Cardiac muscle cell (in vitro differentiated cells and primary cell): Measurements from ENCODE around the gene CDC42EP5. TPM values are rescaled to one million over a fixed set of nuclear protein-coding genes. Genes with fewer than 3 reads are reported as not detected.

Experiments used
- DNase-seq, 2 donors: peaks; one replicate each; pipeline versions ENCODE4 v3.0.0 to v3.0.0-alpha.2; 2010 to 2017; ENCODE audit warnings: low read depth in 1 of 2, low spot score in 1 of 2
- H3K27ac ChIP-seq: fragments of 200-600 bp; sonication (generic); 2 replicates; pipeline ENCODE4 v1.5.1; 2016
- H3K27me3 ChIP-seq: fragments of 200-600 bp; sonication (generic); 2 replicates; pipeline ENCODE4 v1.6.0; 2016; ENCODE audit warnings: control low read depth
- H3K36me3 ChIP-seq: fragments of 200-600 bp; sonication (generic); 2 replicates; pipeline ENCODE4 v1.5.1; 2016; ENCODE audit warnings: control low read depth
- H3K4me1 ChIP-seq: fragments of 200-600 bp; sonication (generic); 2 replicates; pipeline ENCODE4 v1.8.1; 2017; ENCODE audit warnings: low read depth, mild to moderate bottlenecking, mixed run types
- H3K4me3 ChIP-seq: fragments of 200-600 bp; sonication (generic); 2 replicates; pipeline ENCODE4 v1.5.1; 2016; ENCODE audit warnings: mild to moderate bottlenecking
- H3K9me3 ChIP-seq: fragments of 200-600 bp; sonication (generic); 2 replicates; pipeline ENCODE4 v1.5.1; 2017; ENCODE audit warnings: low read depth, mild to moderate bottlenecking, control low read depth
- polyA plus RNA-seq: library from polyadenylated mRNA; unstranded; fragments of >200 nt; fragmentation: Nextera tagmentation; extraction: Ambion mirVana; gene quantifications from 2 replicates; pipeline ENCODE4 v1.2.1, GENCODE V29; 2016
- total RNA-seq: library from RNA; depleted of rRNA; stranded (reverse); fragments of >200 nt; gene quantifications from 2 replicates; pipeline ENCODE4 v1.2.3, GENCODE V29; 2016
- TF ChIP-seq, protein P1 (sequence below): IDR thresholded peaks from 2 replicates; pipeline ENCODE4 v1.5.1; 2012; ENCODE audit warnings: low read depth, mild to moderate bottlenecking, low read length

CDC42EP5 gene
- total and polyA plus RNA-seq, 2 experiments from 2014 or later: 28.2 to 46.6 TPM

DNA sequence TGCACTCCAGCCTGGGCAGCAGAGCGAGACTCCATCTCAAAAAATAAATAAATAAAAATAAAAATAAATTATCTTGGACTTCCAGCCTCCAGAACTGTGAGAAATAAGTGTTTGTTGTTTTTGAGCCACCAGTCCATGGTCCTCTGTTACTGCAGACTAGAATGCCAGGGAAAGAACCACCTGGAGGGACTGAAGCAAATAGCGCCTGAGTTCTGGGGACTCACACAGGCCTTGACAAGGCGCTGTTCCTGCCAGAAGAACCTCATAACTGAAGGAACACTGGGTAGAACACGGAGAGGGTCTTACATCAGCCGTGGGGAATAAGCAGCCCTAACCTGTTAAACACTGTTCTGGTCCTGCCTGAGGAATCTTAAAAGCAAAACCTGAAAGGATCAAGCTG lies 32.5 kb downstream of the CDC42EP5 start:
- Histone ChIP-seq H3K36me3 (no peaks in the 10 kb centered on the region), H3K9me3 (no peaks in the 10 kb centered on the region), H3K27me3 (no peaks in the 10 kb centered on the region), H3K27ac (no peak overlapping the region), H3K4me3 (no peak overlapping the region), H3K4me1 (peaks cover 5% of the 10 kb centered on the region)
- DNase-seq: no peak
- TF ChIP-seq, protein P1, sequence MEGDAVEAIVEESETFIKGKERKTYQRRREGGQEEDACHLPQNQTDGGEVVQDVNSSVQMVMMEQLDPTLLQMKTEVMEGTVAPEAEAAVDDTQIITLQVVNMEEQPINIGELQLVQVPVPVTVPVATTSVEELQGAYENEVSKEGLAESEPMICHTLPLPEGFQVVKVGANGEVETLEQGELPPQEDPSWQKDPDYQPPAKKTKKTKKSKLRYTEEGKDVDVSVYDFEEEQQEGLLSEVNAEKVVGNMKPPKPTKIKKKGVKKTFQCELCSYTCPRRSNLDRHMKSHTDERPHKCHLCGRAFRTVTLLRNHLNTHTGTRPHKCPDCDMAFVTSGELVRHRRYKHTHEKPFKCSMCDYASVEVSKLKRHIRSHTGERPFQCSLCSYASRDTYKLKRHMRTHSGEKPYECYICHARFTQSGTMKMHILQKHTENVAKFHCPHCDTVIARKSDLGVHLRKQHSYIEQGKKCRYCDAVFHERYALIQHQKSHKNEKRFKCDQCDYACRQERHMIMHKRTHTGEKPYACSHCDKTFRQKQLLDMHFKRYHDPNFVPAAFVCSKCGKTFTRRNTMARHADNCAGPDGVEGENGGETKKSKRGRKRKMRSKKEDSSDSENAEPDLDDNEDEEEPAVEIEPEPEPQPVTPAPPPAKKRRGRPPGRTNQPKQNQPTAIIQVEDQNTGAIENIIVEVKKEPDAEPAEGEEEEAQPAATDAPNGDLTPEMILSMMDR: no peak

DNA sequence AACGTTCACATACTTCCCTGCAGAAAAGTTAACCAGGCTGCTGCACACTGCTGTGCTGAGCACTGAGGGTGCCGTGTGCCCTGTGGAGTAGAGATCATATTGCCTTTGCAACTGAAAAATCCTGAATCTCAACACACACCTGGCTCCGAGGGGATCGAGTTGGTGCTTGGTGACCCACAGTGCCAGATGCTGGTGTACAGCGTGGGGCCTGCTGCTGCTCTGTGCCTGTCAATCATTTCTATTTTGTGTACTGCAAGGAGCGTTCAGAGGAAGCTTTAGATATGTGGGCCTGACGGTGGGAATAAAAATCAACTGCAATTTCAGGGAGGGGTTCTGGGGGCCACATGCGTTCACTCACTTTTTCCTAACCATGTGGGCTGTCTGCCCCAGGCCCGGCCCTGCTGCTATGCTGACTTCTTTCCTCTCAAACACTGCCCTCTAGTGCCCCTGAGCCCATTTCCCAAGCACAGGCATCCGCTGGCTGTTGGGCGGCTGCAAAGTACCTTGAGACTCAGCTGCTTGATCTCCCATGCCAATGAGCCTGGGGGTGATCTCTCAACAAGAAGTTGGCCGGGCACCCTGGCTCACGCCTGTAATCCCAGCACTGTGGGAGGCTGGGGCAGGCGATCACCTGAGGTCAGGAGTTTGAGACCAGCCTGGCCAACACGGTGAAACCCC lies 33.8 kb downstream of the CDC42EP5 start:
- TF ChIP-seq, protein P1: peak; percentile 65
- Histone ChIP-seq H3K27me3 (no peaks in the 10 kb centered on the region), H3K36me3 (no peaks in the 10 kb centered on the region), H3K27ac (no peak overlapping the region), H3K9me3 (no peaks in the 10 kb centered on the region), H3K4me1 (peaks cover 9% of the 10 kb centered on the region), H3K4me3 (no peak overlapping the region)
- DNase-seq: peak; percentile 61 to 70

DNA sequence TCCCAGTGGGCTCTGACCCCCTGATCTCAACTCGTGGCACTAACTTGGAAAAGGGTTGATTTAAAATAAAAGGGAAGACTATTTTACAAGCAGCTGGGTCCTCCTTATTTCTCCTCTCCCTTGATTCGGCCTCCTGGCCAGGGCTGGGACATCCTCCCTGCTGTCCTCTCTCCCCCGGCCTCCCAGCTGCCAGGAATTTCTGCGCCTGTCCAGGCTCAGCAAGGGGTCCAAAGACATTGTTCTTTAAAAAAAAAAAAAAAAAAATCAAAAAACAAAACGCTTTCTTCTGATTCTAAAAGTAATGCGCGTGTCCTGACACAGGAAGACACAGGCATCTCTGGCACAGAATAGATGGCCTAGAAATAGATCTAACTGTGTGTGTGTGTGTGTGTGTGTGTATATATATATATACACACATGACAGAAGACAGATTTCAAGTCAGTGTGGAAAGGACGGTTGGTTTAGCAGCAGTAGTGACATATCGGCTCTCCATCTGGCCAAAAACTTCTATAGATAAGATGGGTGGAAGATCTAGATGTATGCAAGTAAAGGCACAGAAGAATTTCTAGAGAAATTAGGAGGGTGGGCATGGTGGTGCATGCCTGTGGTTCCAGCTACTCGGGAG lies 36.4 kb downstream of the CDC42EP5 start:
- no peak for DNase-seq
- no peak overlapping the region for H3K27ac ChIP-seq
- H3K27me3 ChIP-seq: no peaks in the 10 kb centered on the region
- no peaks in the 10 kb centered on the region for H3K9me3 ChIP-seq
- TF ChIP-seq, protein P1: no peak
- H3K36me3 ChIP-seq: no peaks in the 10 kb centered on the region
- no peak overlapping the region for H3K4me3 ChIP-seq
- peaks cover 9% of the 10 kb centered on the region for H3K4me1 ChIP-seq

DNA sequence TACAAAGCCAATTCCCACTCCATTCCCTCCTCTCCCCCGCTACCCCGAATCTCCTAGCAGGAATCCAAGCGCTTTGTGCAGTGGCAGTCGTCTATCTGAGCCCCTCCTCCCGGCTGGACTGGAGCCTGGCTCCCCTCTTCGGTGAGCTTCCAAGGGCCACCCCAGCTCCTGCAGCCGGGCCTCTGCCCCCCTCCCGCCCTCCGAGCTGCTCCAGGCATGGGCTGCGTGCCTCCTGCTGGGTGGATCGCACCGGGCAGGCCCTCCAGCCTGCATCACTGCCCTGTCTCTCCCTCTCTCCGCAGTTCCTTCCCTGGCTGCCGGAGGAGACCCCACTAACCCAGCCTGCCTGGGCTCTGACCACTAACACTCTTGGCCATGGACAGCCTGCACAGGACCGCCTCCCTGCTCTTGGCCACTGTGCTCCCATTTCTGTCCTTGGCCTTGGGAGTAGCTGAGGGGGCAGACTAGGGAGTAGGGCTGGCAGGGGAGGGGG lies 37.0 kb downstream of the CDC42EP5 start:
- Histone ChIP-seq H3K4me1 (peaks cover 9% of the 10 kb centered on the region), H3K27ac (no peak overlapping the region), H3K36me3 (no peaks in the 10 kb centered on the region), H3K4me3 (no peak overlapping the region), H3K27me3 (no peaks in the 10 kb centered on the region), H3K9me3 (no peaks in the 10 kb centered on the region)
- TF ChIP-seq, protein P1: no peak
- DNase-seq: peak in 1 of 2 donors; percentile 23

GRCh38 chr19:54435551-54436016 lies 37.5 kb downstream of the CDC42EP5 start:
- H3K9me3 ChIP-seq: no peaks in the 10 kb centered on the region
- no peaks in the 10 kb centered on the region for H3K36me3 ChIP-seq
- TF ChIP-seq, protein P1: no peak
- H3K4me1 ChIP-seq: peaks cover 9% of the 10 kb centered on the region
- H3K27me3 ChIP-seq: no peaks in the 10 kb centered on the region
- no peak for DNase-seq
- no peak overlapping the region for H3K4me3 ChIP-seq
- H3K27ac ChIP-seq: no peak overlapping the region
